Spleen (tissue), 11 donors: ENCODE measurements around the gene OSGEP. TPM values are rescaled to one million over a fixed set of nuclear protein-coding genes. Genes with fewer than 3 reads are reported as not detected.
A peak's percentile ranks its signal among the peaks of the same experiment; 100 is the strongest.

Source experiments
- DNase-seq: peaks from one replicate; pipeline ENCODE4 v3.0.0-alpha.2; 2020
- H3K27ac ChIP-seq, 8 donors: fragments of 200-600 bp; sonication (generic) in 7 of 8; 1 replicate in 4 of 8; 2 replicates in 4 of 8; pipeline versions ENCODE4 v1.5.0 to v1.8.0; 2016 to 2021; ENCODE audit warnings: inconsistent platforms in 4 of 8, mild to moderate bottlenecking in 4 of 8, moderate library complexity in 1 of 8
- H3K27me3 ChIP-seq, 7 donors: fragments of 200-600 bp; sonication (generic) in 6 of 7; replicated peaks in 1 of 7; 1 replicate in 4 of 7; 2 replicates in 3 of 7; pipeline versions ENCODE4 v1.5.0 to v1.8.0; 2016 to 2021; ENCODE audit warnings: inconsistent platforms in 3 of 7, mild to moderate bottlenecking in 1 of 7
- H3K36me3 ChIP-seq, 6 donors: fragments of 200-600 bp; sonication (generic) in 5 of 6; 1 replicate in 4 of 6; 2 replicates in 2 of 6; pipeline versions ENCODE4 v1.5.0 to v1.8.0; 2016 to 2021; ENCODE audit warnings: inconsistent platforms in 2 of 6
- H3K4me1 ChIP-seq, 6 donors: fragments of 200-600 bp; sonication (generic) in 5 of 6; 1 replicate in 3 of 6; 2 replicates in 3 of 6; pipeline versions ENCODE4 v1.5.0 to v1.8.0; 2016 to 2021; ENCODE audit warnings: inconsistent platforms in 3 of 6
- H3K4me3 ChIP-seq, 8 donors: fragments of 200-600 bp; sonication (generic) in 7 of 8; 1 replicate in 4 of 8; 2 replicates in 4 of 8; pipeline versions ENCODE4 v1.5.0 to v1.8.0; 2016 to 2021; ENCODE audit warnings: inconsistent platforms in 4 of 8, mild to moderate bottlenecking in 4 of 8, moderate library complexity in 2 of 8
- H3K9me3 ChIP-seq, 8 donors: fragments of 200-600 bp; sonication (generic) in 7 of 8; 1 replicate in 4 of 8; 2 replicates in 4 of 8; pipeline versions ENCODE4 v1.5.0 to v1.8.0; 2016 to 2021; ENCODE audit warnings: inconsistent platforms in 4 of 8
- POLR2A ChIP-seq, 3 donors: fragments of 450-650 bp; IDR thresholded peaks; one replicate each; pipeline ENCODE4 v1.5.1; 2017; ENCODE audit warnings: antibody characterized with exemption in 3 of 3, mild to moderate bottlenecking in 1 of 3
- POLR2AphosphoS5 ChIP-seq, 3 donors: sonication (generic); formaldehyde crosslinking; IDR thresholded peaks; one replicate each; pipeline ENCODE4 v1.5.1; 2017; ENCODE audit warnings: antibody characterized with exemption in 3 of 3
- WGBS, 5 donors: extraction: QIAGEN DNeasy Blood & Tissue Kit in 3 of 5; methylation state at CpG; one replicate each; pipeline versions ENCODE4 v1.1.5 to v1.1.7; 2013 to 2018; 5-methylcytosine and 5-hydroxymethylcytosine counted together
- intact Hi-C: fragments of 100-400 bp; cut with DNase I; formaldehyde crosslinking; loops from one replicate; pipeline ENCODE4 v1.15.0; 2023; ENCODE audit warnings: low total_unique reads
- polyA plus RNA-seq, 3 donors: library from polyadenylated mRNA; stranded (reverse); fragments of 200-250 nt; gene quantifications; one replicate each; pipeline ENCODE4 v1.2.1, GENCODE V29; 2013
- total RNA-seq, 7 donors: library from RNA; depleted of rRNA in 3 of 7; stranded (reverse); fragments of >200 nt in 3 of 7; fragmentation: NEBNext Ultra II Directional in 4 of 7; extraction: Animal tissue kit (Norgen Biotek cat#: 25700) in 4 of 7; gene quantifications; one replicate each; pipeline versions ENCODE4 v1.1.0 to v1.2.1, GENCODE V29; 2016 to 2021
- TF ChIP-seq, protein P1 (sequence below), 11 experiments: fragments of 200-600 bp in 7 of 11; fragments of 450-650 bp in 4 of 11; sonication (generic) in 4 of 11; IDR thresholded peaks in 8 of 11; conservative IDR thresholded peaks in 3 of 11; 1 replicate in 7 of 11; 2 replicates in 4 of 11; pipeline versions ENCODE4 v1.4.0 to v1.8.0; 2016 to 2021; ENCODE audit warnings: antibody characterized with exemption in 11 of 11, inconsistent platforms in 4 of 11, mild to moderate bottlenecking in 1 of 11
- donor health status: healthy with polysubstance abuse.
- donor health status: DM: no; HTN: no; CAD: no; lungs with moderate emphysema.
- donor health status: DM: no; HTN: no; CAD: no.
- donor health status: Bipolar disorder and iron deficiency.
- donor health status: healthy.
- donor health status: DM: no; HTN: no; CAD: no.
- donor health status: DM: yes; HTN: yes; CAD: no.

The OSGEP gene
- total and polyA plus RNA-seq, 10 donors: 48.6 to 110 (median 76.3) TPM

DNA sequence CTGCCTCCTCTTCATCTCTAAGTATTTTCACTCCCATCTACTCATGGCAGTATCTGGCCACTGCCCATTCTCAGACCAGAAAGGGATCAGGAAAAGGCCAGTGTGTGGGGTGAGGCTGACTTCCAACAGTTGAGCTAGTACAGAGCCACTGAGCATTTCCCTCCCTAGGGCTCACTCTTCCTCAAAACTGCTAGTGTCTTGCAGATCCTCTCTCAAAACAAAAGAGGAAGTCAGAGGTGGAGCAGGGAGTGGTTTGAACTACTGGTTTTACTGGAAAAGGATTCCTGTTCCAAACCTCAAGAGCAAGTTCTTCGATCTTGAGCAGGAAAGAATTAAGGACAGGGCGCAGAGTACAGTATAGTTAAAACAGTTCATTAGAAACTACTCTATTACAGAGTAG is 39.0 kb upstream of the OSGEP start:
- Histone ChIP-seq H3K9me3 (no peaks in the 10 kb centered on the region), H3K27me3 (no peaks in the 10 kb centered on the region), H3K36me3 (no peaks in the 10 kb centered on the region), H3K4me3 (no peak overlapping the region), H3K27ac (peak overlapping the region in 3 of 8 donors; percentile 46 to 56 (median 48)), H3K4me1 (peaks cover 13 to 70% (median 47%) of the 10 kb centered on the region in 6 donors)
- intact Hi-C loops: no loop called here
- DNase-seq: no peak
- TF ChIP-seq, protein P1, sequence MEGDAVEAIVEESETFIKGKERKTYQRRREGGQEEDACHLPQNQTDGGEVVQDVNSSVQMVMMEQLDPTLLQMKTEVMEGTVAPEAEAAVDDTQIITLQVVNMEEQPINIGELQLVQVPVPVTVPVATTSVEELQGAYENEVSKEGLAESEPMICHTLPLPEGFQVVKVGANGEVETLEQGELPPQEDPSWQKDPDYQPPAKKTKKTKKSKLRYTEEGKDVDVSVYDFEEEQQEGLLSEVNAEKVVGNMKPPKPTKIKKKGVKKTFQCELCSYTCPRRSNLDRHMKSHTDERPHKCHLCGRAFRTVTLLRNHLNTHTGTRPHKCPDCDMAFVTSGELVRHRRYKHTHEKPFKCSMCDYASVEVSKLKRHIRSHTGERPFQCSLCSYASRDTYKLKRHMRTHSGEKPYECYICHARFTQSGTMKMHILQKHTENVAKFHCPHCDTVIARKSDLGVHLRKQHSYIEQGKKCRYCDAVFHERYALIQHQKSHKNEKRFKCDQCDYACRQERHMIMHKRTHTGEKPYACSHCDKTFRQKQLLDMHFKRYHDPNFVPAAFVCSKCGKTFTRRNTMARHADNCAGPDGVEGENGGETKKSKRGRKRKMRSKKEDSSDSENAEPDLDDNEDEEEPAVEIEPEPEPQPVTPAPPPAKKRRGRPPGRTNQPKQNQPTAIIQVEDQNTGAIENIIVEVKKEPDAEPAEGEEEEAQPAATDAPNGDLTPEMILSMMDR (IDR thresholded peaks at IDR 0.05 in 8 of 11, conservative IDR thresholded peaks at IDR 0.05 in 3 of 11): no peak
- TF ChIP-seq POLR2A (IDR thresholded peaks at IDR 0.05) (no peak), POLR2AphosphoS5 (IDR thresholded peaks at IDR 0.05) (no peak)
- WGBS, 5 donors: 22 to 35% (median 23%) methylated on average over 2 of the region's 2 CpGs

DNA sequence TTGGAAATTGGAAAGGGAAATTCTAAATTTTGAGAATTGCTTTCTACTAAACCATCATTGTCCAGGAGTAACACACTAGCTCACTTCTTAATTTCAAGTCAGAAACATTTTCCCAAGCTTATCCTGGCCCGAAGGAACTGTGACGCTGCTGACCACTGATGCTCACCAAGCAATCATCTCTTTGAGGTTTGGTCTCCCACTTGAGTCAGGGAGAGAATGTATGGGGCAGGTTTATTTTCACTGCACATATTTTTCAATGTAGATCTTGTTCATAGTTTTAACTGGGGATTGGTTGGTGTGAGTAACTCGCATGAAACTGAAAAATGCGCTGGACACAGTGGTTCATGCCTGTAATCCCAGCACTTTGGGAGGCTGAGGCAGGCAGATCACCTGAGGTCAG is 37.9 kb upstream of the OSGEP start:
- WGBS, 5 donors: 91 to 97% (median 94%) methylated on average over 4 of the region's 4 CpGs
- intact Hi-C loops: no loop called here

DNA sequence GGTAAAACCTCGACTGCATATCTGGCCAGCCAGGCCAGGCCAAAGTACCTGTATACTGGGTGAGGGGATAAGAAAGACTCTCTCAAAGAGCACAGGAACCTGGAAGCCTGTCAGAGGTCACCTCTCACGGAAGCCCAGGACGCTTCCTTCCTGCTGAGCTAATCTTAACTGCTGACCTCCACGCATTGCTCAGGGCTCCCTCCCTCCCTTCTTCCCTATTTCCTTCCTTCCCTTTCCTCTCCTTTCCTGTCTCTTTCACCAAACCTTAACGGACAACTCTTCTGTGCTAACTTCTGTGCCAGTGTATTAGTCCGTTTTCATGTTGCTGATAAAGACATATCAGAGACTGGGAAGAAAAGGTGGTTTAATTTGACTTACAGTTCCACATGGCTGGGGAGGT is 36.0 kb upstream of the OSGEP start:
- DNase-seq: no peak
- TF ChIP-seq, protein P1 (IDR thresholded peaks at IDR 0.05 in 8 of 11, conservative IDR thresholded peaks at IDR 0.05 in 3 of 11): no peak
- TF ChIP-seq POLR2AphosphoS5 (IDR thresholded peaks at IDR 0.05) (no peak), POLR2A (IDR thresholded peaks at IDR 0.05) (no peak)
- Histone ChIP-seq H3K9me3 (no peaks in the 10 kb centered on the region), H3K4me3 (peak overlapping the region in 1 of 8 donors; percentile 39), H3K4me1 (peaks cover 22 to 86% (median 54%) of the 10 kb centered on the region in 6 donors), H3K36me3 (no peaks in the 10 kb centered on the region), H3K27ac (peak overlapping the region in 5 of 8 donors; percentile 29 to 68 (median 53)), H3K27me3 (no peaks in the 10 kb centered on the region)
- WGBS, 5 donors: 23 to 42% (median 32%) methylated on average over 6 of the region's 6 CpGs
- intact Hi-C loops: no loop called here

More for the DNA sequence above, 37.9 kb upstream of the OSGEP start:
- Histone ChIP-seq H3K36me3 (no peaks in the 10 kb centered on the region), H3K4me3 (no peak overlapping the region), H3K4me1 (peaks cover 17 to 75% (median 46%) of the 10 kb centered on the region in 6 donors), H3K27ac (peak overlapping the region in 1 of 8 donors; percentile 68), H3K27me3 (no peaks in the 10 kb centered on the region), H3K9me3 (no peaks in the 10 kb centered on the region)
- no peak for TF ChIP-seq POLR2AphosphoS5 (IDR thresholded peaks at IDR 0.05)
- DNase-seq: no peak

DNA sequence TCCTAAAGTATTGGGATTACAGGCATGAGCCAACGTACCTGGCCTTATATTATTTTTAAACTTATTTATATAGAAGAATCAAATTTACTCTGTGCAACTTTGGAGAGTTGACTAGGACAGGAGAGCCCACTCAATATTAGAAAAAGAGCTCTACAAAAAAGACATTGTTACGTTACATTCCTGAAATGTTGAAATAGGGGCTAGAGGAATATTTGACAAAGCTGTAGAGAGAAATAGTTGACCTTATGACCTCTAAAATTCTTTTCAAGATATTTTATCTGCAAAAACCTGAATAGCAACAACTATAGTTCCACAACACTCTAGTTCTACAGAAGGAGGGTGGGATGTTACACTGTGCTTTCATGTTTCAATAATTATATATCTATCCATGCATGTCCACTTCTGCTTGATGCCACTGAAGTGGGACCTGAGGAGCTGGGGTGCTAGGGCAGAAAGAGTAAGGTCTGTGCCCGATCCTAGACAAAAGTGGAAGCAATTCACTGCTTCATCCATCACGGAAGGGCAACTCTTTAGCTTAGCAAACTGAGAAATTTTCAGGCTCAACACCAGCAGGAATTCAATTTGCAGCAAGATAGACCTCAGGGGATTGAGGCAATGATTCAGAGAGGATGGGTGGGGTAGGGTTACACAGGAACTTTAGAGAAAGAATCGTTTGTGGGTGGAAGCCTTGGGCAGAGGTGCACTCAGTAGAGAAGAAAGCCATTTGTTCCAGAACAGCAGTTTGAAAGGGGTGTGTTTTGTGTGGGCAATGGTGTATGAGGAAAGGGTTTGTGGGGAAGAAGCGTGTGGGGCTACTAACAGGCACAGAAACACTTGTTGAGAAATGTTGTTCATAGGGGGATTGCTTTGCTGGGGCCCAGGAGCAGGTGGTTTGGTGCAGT is 34.7 kb upstream of the OSGEP start:
- peak overlapping the region in 5 of 8 donors; percentile 29 to 68 (median 45) for H3K27ac ChIP-seq
- intact Hi-C loops: no loop called here
- no peaks in the 10 kb centered on the region for H3K36me3 ChIP-seq
- no peaks in the 10 kb centered on the region for H3K27me3 ChIP-seq
- H3K4me3 ChIP-seq: peak overlapping the region in 1 of 8 donors; percentile 39
- no peaks in the 10 kb centered on the region for H3K9me3 ChIP-seq
- no peak for DNase-seq
- peaks cover 22 to 77% (median 54%) of the 10 kb centered on the region in 6 donors for H3K4me1 ChIP-seq
- TF ChIP-seq POLR2A (IDR thresholded peaks at IDR 0.05): no peak
- TF ChIP-seq POLR2AphosphoS5 (IDR thresholded peaks at IDR 0.05): no peak
- TF ChIP-seq, protein P1 (IDR thresholded peaks at IDR 0.05 in 8 of 11, conservative IDR thresholded peaks at IDR 0.05 in 3 of 11): no peak
- WGBS, 5 donors: 36 to 49% (median 42%) methylated on average over 6 of the region's 6 CpGs
